ENCODE data around the gene YWHAQ.
A peak's percentile ranks its signal among the peaks of the same experiment; 100 is the strongest.
"Not testable (repeated sequence)": the region's sequence is repeated elsewhere in the genome, so short reads cannot be mapped to it uniquely, and the experiment has no call there.

Gene YWHAQ

GRCh38 chr2:9594366-9595054 lies 36.3 kb downstream of the YWHAQ start:
- peak; percentile 72 for DNase-seq (ENCODE audit: low spot score)

GRCh38 chr2:9593925-9594324 lies 36.9 kb downstream of the YWHAQ start:
- DNase-seq (ENCODE audit: low spot score), result peak; percentile 18

GRCh38 chr2:9592699-9593098 lies 38.1 kb downstream of the YWHAQ start:
- DNase-seq (ENCODE audit: low spot score), result no peak

GRCh38 chr2:9590641-9591040 lies 40.2 kb downstream of the YWHAQ start:
- peak; percentile 49 for DNase-seq (ENCODE audit: low spot score)

GRCh38 chr2:9586465-9586864 lies 44.3 kb downstream of the YWHAQ start:
- no peak for DNase-seq (ENCODE audit: low spot score)

- no peak for DNase-seq (ENCODE audit: low spot score)
Observed at GRCh38 chr2:9585486-9585885, 45.3 kb downstream of the YWHAQ start.

GRCh38 chr2:9584902-9585301 lies 45.9 kb downstream of the YWHAQ start:
- not testable (repeated sequence) for DNase-seq (ENCODE audit: low spot score)

DNA sequence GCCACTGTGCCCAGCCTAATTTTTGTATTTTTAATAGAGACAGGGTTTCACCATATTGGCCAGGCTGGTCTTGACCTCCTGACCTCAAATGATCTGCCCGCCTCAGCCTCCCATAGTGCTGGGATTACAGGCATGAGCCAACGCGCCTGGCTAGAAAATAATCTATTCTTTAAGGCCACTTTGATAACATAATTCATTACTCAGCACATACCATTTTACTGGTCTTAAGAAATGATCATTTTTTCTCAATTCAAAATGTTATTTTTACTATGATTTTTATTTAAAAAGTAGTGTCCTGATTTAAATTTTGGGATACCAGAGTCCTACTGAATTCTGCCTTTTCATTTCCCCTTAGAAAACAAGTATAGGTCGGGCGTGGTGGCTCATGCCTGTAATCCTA lies 48.2 kb downstream of the YWHAQ start:
- DNase-seq (ENCODE audit: low spot score), result no peak

- no peak for DNase-seq (ENCODE audit: low spot score)
Observed at GRCh38 chr2:9578467-9579235, 52.1 kb downstream of the YWHAQ start.

GRCh38 chr2:9574331-9574730 lies 56.5 kb downstream of the YWHAQ start:
- no peak for DNase-seq (ENCODE audit: low spot score)

GRCh38 chr2:9573840-9574239 lies 57.0 kb downstream of the YWHAQ start:
- DNase-seq (ENCODE audit: low spot score), result no peak

DNA sequence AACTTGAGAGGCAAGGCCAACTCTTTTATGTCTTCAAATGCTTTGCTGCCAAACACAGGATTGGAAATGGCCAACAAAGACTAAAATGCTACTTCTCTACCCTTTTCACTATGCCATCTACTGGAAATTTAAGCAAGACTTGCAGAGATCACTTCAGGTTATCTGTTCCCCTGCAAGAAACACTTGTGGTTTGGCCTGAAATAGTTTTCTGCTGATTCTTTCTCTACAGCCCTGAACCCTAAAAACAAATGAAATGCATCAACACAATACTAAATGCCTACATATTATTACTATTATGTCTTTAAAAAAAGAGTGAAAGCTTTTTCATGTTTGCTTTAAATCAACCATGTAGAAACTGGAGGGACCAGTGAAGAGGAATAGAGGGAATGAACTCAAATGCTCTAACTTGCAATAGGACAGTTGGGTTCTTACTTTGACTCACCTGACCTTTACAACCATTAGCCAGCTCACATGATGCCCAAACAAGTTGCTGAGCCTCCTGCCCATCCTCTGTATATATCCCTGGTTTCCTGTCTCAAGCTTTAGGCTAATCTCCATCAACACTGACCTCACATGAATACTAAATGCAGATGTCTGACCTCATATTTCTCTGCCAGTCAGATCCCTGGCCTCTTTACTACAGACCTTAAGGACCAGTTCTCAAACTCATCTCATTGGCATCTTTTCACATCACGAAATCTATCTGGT lies 57.6 kb downstream of the YWHAQ start:
- no peak for DNase-seq (ENCODE audit: low spot score)

GRCh38 chr2:9570182-9571060 lies 60.4 kb downstream of the YWHAQ start:
- DNase-seq (ENCODE audit: low spot score), result no peak

DNA sequence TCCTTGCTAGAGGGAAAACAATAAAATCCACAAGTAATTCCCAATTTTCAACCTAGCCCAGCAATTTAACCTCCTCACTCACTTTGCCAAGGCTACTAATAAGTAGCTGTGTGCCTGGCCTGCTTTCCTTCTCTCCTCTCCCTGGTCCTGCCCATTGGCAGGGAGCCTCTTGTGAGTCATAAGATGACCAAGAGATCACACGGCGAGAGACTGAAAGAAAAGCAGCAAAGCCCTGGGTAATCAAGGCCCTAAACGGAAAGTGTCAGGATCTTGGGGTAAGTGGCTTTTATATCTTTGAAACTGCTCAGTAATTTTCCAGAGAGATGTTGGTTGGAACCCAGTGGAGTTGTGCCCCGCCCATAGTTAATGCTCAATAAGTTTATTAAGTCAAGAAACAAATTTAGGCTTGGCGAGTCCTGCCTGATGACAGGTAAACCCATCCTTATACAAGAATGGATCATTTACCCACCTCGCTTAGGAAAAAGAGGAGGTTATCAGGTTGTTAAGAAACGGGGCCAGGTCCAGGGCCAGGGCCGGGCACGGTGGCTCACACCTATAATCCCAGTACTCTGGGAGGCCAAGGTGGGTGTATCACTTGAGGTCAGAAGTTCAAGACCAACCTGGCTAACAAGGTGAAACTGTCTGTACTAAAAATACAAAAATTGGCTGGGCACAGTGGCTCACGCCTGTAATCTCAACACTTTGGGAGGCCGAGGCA lies 65.2 kb downstream of the YWHAQ start:
- no peak for DNase-seq (ENCODE audit: low spot score)

- DNase-seq (ENCODE audit: low spot score), result no peak
Observed at GRCh38 chr2:9560628-9561027, 70.2 kb downstream of the YWHAQ start.

DNA sequence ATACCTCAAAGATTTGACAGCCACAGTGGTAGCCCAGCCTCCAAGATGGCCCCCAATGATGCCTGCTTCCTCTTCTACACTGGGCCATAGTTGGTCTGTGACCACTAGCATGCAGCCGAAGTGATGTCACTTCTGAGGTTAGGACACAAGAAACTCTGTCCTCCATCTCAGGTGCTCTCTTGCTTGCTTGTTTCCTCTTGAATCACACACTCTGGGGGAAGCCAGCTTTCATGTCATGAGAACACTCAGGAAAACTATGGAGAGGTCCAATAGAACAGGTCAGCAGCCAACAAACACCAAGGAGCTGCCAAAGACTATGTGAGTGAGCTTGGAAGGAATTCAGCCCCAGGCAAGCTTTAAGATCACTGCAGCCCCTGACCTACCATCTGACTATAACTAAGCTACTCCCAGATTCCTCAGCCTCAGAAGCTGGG lies 71.8 kb downstream of the YWHAQ start:
- DNase-seq (ENCODE audit: low spot score), result no peak

GRCh38 chr2:9556121-9556743 lies 74.6 kb downstream of the YWHAQ start:
- no peak for DNase-seq (ENCODE audit: low spot score)

- peak; percentile 92 for DNase-seq (ENCODE audit: low spot score)
Observed at GRCh38 chr2:9555297-9556120, 75.3 kb downstream of the YWHAQ start, which contains the start of gene ADAM17. TSS of gene ADAM17 (minus strand) at chr2:9555830. CDS start at chr2:9555605, 225 bp downstream.

- peak; percentile 46 for DNase-seq (ENCODE audit: low spot score)
Observed at GRCh38 chr2:9554921-9555296, 75.9 kb downstream of the YWHAQ start.

Measured in activated CD4-positive, alpha-beta T cell treated with anti-CD3 and anti-CD28 coated beads, Interleukin-2, Interleukin-4, amounts not matched to agents 100 ng/mL and 50 ng/mL, durations not matched to agents 16 hours and 8 hours (primary cell).